Activated T-cell treated with anti-CD3 and anti-CD28 coated beads for 4 hours (primary cell): ENCODE measurements around the gene PLEKHA4.
A peak's percentile ranks its signal among the peaks of the same experiment; 100 is the strongest.
"Not testable (repeated sequence)": the region's sequence is repeated elsewhere in the genome, so short reads cannot be mapped to it uniquely, and the experiment has no call there.

Source experiments
- DNase-seq: peaks from one replicate; pipeline ENCODE4 v3.0.0-alpha.2; 2020

PLEKHA4 gene

DNA sequence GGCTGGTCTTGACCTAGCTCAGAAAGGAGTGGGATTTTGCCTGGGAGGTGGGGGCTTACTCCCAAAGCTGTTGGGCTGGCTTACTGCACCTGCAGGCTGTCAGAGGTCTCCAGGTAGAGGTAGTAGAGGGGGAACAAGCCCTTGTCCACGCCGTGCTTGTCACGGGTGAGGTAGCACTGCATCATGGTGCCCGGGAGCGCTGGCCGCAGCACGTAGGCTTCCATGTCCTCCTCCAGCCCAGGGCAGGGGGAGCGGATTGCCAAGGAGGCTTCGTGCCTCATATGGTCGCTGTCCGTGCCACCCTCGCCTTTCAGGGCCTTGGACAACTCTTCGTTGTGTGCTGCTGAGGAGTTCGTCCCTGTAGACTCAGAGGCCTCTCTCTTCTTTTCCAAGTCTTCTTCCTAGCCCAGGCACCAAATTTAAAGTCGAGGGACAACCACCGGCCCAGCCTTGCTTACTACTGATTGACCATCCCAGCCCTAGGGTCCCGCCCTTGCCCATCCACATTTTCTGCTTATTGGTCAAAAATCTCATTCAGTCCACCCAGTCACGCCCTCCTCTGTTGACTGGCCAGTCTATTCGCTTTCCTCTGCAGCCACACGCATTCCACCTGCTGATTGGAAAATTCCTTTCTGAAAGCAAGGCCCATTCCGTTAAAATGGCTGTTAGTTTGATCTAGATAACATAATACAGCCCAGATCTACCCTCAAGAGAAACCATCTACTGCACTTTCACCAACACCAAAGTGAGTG lies 19.6 kb upstream of the PLEKHA4 start:
- DNase-seq, result no peak

- no peak for DNase-seq
Observed at GRCh38 chr19:48883726-48884125, 15.3 kb upstream of the PLEKHA4 start.

DNA sequence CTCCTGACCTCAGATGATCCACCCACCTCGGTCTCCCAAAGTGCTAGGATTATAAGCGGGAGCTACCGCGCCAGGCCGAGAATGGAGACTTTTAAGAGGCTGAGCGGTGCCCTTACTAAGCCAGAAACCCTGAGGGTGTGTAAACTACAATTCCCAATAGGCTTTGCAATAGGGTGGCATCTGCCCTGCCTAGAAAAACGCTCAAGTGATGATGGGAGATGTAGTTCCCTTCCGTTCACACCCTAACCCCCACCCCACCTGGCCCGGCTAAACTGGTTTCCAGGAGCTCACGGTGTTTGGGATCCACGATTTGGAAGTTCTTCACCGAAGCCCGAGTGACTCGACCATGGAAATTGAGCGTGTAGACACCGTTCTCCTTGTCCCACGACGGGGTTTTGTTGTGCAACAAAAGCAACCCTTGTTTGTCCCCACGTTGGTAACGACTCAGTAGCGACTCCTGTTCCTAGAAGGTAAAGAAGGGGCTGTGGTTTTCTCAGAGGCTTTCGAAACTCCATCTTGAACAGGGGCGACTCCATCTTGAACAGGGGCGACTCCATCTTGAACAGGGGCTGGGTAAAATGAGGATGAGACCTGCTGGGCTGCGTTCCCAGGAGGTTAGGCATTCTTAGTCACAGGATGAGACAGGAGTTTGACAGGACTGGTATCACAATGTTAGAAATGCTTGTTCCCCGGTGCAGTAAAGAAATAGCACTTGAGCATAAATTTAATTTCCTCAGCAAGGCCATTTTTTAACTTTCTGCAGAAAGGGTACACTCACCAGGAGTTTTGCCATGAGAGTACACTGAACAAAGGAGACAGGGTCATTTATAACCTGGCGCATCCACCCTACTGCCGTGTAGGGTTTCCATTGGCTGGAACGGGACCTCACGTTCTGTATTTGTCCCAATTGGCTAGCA lies 13.6 kb upstream of the PLEKHA4 start:
- DNase-seq, result no peak

DNA sequence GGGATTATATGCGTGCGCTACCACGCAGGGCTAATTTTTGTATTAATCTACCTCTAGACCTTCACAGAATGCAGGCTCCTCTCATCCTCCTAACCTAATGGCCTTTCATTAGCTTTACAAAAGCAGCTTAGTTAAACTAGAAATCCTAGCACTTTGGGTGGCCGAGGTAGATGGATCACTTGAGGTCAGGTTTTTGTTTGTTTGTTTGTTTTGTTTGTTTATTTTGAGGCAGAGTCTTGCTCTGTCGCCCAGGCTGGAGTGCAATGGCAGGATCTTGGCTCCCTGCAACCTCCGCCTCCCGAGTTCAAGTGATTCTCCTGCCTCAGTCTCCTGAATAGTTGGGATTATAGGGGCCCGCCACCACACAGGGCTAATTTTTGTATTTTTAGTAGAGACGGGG lies 11.3 kb upstream of the PLEKHA4 start:
- DNase-seq, result not testable (repeated sequence)

GRCh38 chr19:48879025-48879637 lies 10.7 kb upstream of the PLEKHA4 start:
- no peak for DNase-seq

GRCh38 chr19:48878196-48879024 lies 10.0 kb upstream of the PLEKHA4 start:
- no peak for DNase-seq

- DNase-seq, result no peak
Observed at GRCh38 chr19:48877855-48878195, 9.4 kb upstream of the PLEKHA4 start.

DNA sequence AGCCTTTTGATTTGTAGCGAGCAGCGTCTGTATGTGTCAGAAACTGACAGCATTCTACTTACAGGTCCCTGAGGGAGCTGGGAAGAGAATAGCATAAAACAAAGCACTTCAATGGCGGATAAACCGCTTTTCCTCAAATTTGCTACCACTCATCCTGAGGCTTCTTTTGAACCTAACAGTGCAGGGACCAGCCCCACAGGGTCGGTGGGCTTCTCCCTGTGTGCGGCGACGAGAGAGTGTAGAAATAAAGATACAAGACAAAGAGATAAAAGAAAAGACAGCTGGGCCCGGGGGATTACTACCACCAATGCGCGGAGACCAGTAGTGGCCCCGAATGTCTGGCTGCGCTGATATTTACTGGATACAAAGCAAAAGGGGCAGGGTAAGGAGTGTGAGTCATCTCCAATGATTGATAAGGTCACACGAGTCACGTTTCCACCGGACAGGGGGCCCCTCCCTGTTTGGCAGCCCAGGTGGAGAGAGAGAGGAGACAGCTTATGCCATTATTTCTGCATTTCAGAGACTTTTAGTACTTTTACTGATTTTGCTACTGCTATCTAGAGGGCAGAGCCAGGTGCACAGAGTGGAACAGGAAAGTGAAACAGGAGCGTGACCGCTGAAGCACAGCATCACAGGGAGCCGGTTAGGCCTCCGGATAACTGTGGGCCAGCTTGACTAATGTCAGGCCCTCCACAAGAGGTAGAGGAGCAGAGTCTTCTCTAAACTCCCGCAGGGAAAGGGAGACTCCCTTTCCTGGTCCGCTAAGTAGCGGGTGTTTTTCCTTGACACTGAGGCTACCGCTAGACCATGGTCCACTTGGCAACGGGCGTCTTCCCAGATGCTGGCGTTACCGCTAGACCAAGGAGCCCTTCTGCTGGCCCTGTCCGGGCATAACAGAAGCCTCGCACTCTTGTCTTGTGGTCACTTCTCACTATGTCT lies 7.9 kb upstream of the PLEKHA4 start:
- not testable (repeated sequence) for DNase-seq

DNA sequence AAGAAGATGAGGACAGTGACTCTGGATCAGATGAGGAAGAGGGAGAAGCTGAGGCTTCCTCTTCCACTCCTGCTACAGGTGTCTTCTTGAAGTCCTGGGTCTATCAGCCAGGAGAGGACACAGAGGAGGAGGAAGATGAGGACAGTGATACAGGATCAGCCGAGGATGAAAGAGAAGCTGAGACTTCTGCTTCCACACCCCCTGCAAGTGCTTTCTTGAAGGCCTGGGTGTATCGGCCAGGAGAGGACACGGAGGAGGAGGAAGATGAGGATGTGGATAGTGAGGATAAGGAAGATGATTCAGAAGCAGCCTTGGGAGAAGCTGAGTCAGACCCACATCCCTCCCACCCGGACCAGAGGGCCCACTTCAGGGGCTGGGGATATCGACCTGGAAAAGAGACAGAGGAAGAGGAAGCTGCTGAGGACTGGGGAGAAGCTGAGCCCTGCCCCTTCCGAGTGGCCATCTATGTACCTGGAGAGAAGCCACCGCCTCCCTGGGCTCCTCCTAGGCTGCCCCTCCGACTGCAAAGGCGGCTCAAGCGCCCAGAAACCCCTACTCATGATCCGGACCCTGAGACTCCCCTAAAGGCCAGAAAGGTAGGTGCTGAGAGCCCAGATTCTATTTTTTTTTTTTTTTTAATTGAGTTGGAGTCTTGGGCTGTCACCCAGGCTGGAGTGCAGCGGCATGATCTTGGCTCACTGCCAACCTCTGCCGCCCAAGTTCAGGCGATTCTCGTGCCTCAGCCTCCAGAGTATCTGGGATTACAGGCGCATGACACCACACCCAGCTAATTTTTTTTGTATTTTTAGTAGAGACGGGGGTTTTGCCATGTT lies 6.1 kb upstream of the PLEKHA4 start:
- no peak for DNase-seq

GRCh38 chr19:48873476-48874302 lies 5.3 kb upstream of the PLEKHA4 start:
- DNase-seq, result no peak

GRCh38 chr19:48872884-48873475 lies 4.6 kb upstream of the PLEKHA4 start:
- DNase-seq, result peak; percentile 63

GRCh38 chr19:48872182-48872883 lies 3.9 kb upstream of the PLEKHA4 start, which contains the start of gene PPP1R15A:
Gene PPP1R15A (plus strand): TSS chr19:48872421. CDS start chr19:48873234, 813 bp downstream.
- DNase-seq, result peak; percentile 100

DNA sequence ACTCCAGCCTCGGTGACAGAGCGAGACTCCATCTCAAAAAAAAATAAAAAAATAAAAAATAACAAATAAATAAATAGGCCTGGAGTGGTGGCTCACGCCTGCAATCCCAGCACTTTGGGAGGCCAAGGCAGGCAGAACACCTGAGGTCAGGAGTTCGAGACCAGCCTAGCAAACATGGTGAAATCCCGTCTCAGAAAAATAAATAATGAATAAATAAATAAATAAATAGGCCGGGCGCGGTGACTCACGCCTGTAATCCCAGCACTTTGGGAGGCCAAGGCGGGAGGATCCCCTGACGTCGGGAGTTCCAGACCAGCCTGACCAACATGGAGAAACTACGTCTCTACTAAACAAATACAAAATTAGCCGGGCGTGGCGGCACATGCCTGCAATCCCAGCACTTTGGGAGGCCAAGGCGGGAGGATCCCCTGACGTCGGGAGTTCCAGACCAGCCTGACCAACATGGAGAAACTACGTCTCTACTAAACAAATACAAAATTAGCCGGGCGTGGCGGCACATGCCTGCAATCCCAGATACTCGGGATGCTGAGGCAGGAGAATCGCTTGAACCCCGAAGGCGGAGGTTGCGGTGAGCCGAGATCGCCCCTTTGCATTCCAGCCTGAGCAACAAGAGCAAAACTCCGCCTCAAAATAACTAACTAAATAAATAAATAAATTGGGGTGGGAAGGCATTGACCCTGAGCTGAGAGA lies 3.2 kb upstream of the PLEKHA4 start:
- not testable (repeated sequence) for DNase-seq

GRCh38 chr19:48870048-48870447 lies 1.6 kb upstream of the PLEKHA4 start:
- DNase-seq, result no peak

- no peak for DNase-seq
Observed at GRCh38 chr19:48867746-48868113, 687 bp downstream of the PLEKHA4 start.

DNA sequence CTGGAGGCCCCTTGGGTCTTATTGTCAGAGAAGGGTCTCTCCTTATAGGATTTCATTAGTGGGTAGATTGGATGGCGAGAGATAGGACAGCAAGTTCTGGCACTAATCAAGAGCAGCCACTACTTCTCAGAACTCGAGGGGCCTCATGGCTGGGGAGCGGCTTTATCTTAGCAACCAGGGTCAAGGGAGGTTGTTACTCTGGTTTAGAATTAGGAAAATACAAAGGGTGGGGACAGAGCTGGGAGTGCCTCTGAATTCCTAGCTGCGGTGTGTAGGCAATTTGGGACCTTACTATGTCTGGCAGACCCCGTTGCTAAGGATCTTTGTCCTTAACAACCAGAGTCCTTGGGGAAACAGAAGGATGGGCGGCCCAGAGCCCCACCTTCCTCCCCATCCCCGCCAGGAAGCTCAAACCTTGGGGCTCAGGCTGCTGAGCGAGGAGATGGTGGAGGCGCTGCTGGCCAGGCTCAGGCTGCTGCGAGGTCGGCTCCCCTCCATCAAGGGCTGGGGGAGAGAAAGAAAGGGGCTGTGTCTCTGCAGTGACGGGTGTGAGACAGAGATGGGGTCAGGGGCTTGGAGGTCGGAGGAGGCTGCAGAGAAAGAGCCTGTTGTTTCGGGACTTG lies 1.2 kb downstream of the PLEKHA4 start:
- DNase-seq, result no peak

DNA sequence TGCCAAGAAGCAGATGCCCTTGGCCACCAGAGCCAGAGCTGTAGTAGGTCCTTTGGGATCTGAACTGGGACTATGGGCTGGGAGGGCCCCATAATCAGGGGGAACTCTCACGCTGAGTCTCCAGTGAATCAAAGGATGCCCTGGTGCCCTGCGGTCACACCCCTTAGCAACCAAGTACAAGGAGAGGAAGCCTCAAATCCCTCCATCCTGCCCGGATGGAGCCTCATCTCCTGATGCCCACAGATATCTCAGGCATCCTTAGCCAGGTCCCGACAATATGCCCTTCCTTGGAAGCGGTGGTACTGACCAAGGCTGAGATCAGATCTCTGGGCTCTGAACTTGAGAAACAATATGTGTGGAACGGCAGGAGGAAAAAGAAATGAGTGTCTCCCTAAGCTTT lies 1.7 kb downstream of the PLEKHA4 start:
- DNase-seq, result no peak
